ENCODE measurements around the gene CAPN3.

CAPN3 gene

DNA sequence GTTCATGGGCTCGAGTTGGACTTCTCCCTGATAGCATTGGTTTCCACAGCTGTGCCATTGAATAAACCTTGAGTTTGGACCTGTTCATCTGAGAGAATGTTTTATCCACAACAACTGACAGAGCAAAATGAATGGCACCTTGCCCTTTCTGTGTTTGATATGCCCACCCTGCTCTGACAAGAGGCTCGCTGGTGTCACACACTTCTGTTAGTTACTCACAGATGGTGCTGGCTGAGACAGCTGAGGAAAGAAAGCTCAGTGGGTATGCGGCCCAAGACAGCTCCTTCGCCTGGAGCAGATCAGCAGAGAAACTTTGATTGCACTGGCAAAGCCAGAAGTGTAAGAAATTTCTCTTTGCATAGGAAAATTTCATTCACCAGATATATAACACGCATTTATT lies 2.5 kb upstream of the CAPN3 start:
- DNase-seq (ENCODE audit: low spot score): no peak

DNA sequence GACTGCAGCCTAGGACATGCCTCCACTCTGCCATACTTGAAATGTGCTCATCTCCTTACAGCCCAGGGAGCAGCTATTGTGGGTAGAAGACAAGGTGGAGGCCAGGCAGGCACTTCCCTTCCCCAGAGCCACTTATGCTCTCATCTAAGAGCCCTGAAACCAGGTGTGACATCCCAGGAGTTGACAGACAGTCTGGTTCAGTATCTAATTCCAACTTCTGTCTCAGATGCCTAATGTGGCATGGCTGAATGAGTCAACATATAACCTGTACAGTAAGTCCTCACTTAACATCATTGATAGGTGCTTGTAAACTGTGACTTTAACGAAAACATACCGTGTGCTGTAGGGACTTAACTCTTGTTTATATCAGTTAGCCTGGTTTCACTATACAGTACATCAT lies 1.2 kb upstream of the CAPN3 start:
- no peak for DNase-seq (ENCODE audit: low spot score)

DNA sequence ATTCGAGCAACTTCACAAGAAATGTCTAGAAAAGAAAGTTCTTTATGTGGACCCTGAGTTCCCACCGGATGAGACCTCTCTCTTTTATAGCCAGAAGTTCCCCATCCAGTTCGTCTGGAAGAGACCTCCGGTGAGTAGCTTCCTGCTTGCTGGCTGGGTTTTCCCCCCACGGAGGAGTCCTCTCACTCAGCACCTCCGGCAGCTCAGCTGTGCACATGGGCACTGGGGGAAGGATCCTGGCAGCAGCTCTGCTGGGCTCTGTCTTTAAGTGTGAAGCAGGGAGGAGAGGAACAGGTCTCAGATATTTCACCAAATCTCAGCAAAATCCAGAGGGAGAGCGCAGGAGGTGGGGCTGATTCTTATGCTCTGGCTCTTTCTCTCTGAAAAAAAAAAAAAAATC lies 684 bp downstream of the CAPN3 start:
- DNase-seq (ENCODE audit: low spot score): no peak

DNA sequence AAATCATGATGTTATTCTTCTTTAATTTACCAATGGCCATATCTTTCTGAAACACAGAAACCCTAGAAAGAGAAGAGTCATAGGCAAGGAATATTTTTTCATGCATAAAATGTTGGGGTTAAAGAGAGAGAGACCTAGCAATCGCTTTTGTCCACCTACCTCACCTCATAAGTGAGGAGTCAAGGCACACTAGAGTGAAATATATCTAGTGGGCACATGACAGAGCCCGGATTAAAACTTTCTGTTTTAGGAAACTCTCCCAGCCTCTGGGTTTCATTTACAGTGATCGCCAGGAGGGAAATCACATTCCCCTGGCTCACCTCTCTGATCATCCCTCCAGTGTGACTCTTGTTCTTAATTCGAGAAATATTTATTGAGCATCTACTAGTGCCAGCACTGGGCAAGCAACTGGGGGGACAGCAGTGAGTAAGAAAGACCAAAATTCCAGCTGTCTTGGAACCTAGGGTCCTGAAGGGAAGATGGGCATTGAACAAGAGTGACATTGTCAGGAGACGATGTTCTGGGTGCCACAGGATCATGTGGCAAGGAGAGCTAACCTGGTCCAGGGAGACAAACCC lies 1.3 kb downstream of the CAPN3 start:
- DNase-seq (ENCODE audit: low spot score): no peak

DNA sequence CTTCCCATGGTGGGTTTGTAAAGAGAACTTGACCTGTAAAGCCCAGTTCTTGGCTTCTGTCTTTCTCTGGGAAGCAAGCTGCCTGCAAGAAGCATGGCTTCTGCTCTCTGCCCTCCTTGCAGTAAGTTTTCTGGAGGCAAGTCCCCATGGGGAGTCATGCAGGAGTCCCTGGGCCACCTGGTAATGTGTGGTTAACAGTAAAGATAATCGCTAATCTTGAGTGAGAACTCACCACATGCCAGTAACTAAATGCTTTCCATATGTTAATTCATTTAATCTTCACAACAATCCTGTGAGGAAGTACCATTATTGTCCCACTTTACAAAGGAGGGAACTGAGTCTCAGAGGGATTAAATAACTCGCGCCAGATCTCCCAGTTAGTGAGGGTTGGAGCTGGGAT lies 4.2 kb downstream of the CAPN3 start:
- DNase-seq (ENCODE audit: low spot score): no peak

DNA sequence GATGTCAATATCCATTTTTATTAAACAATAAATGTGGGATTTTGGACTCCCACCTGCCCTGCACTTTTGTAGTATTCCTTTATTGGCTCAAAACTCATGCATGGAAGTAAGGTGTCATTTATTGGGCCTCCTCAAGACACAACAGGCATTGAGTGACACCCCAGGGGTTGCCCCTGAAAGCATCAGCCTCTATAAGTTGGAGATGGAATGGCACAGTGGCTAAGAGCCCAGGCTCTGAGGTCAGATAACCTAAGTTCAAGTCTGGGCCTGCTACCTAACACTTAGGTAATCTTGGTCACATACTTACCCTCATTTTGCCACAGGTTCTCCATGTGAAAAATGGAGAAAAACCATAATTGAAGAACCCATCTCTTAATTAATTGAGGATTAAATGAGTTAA lies 4.6 kb downstream of the CAPN3 start:
- DNase-seq (ENCODE audit: low spot score): no peak

DNA sequence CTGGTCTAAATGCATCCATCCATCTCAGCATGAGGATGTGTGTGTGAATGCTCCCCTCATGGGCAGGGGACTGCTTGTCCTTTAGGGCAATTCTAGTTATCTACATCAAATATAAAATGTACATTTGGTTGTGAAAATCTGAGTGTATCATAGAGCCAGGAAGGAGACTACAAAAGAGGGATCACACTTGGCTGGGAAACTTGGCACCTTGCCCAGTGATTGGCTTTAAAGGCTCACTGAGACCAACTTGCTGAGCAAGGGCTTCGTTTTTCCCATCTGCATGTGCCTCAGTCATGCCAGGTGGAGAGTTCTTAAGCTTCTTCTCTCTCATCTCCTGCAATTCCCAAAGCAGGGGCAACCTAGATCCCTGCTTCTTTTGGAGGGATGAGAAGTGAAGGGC lies 5.2 kb downstream of the CAPN3 start:
- no peak for DNase-seq (ENCODE audit: low spot score)

DNA sequence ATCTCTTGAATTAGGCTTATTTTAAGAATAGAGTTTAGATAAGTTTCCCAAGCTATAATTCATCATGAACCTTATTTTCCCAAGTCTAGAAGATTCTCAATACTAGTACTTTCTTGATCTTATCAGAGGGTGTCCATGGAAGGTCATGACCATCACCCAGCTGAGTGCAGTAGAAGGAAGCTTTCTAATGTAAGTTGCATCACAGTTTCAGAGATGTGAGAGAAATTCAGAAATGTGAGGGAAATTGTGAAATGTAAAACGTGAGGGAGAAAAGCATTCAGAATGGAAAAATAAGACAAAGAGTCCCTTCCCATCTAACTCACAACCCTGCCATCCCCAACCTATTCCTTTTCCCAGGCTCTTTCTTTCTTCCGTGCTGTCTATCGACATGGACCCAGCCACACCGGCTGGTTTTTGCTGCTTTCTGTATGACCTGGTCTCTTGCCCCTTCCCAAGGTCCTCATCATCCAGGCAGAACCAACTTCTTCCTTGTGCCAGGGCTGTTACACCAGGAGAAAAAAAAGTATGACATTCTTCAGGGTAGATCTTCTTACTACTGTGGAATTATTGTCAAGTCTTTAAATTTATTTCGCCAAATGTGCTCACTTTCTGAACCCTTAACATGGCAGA lies 6.7 kb downstream of the CAPN3 start:
- no peak for DNase-seq (ENCODE audit: low spot score)

DNA sequence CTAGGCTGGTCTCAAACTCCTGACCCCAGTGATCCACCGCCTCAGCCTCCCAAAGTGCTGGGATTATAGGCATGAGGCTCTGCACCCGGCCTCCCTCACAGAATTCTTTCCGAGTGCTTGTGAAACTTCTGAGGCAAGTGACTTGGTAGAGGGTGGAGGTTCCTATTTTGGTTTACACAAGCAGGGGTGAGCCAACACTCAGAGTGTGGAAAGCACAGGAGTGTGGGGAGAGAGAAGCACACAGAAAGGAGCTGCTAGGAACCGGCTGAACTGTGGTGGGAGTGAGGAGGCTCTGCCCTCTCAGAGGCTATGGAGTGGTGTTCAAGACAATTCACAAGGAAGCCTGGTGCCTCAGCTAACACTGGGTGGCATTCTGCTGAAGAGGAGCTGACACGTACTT lies 7.7 kb downstream of the CAPN3 start:
- DNase-seq (ENCODE audit: low spot score): no peak

DNA sequence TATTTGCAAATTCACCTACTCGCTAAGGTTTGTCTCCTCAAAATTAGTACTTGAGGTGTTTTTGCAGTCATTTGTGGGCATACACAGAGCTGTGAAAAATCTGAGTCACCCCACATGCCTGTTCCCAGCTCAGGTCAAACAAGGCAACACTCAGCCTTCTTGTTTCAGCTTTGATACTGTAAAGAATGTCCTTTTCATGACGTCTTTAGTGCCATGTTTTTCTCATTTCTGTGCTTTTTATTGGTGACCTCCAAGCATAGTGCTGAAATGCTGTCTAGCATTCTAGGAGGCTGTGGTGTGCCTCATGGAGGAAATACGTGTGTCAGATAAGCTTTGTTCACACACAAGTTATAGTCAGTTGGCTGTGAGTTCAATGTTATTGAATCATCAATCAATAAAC lies 8.8 kb downstream of the CAPN3 start:
- no peak for DNase-seq (ENCODE audit: low spot score)

DNA sequence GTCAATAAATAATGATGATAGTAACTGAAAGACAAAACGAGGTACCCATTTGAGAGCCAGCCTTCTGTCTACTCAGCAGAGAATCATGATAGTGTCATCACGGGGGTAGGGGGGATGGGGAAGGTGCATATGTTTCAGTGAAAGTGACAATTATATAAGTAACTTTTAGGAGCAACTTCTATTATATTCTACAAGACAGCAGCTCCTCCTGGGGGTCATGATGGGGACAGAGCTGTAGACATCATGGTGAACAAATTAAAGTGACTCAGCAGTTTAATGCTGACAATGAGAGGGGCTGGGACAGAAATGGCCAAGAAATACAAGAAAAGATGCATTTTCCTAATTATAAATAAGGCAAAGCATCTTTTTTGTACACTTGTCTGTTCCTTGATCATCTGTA lies 11.8 kb downstream of the CAPN3 start:
- no peak for DNase-seq (ENCODE audit: low spot score)

DNA sequence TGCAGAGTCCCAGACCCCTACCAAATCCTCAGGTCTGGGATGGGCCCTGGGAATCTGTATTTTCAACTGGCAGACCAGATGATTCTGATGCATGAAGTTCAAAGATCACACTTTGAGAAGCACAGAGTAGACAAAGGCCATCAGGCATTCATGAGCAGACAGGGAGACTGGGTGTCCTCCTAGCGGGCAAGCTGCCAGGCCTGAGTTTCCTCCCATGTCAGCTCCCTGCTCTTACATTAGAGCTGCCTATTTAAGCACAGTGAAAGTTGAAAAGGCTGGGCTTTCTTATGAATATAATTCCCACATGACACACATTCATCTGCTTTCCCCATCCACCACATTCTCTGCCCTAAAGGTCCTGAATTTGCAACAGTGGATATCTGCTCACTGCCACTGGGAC lies 14.0 kb downstream of the CAPN3 start:
- DNase-seq (ENCODE audit: low spot score): no peak

DNA sequence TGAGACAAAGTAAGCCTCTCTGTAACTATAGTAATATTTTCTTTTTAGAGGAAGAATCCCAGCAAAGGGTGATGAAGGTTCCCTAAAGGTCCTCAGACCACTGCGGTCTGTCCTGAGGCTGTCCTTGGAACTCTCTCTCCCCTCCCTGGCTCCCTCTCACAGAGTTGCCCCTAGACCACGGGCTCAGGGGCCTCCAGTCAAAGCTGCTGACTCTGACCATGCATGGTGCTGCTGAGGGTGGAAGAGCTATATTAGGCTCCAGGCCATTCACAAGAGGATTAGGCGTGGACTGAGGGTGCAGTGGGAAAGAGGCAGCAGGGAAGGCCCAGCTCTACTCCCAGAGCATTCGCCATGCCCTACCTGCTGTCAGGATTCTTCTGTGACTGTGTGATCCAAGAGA lies 14.6 kb downstream of the CAPN3 start:
- no peak for DNase-seq (ENCODE audit: low spot score)

DNA sequence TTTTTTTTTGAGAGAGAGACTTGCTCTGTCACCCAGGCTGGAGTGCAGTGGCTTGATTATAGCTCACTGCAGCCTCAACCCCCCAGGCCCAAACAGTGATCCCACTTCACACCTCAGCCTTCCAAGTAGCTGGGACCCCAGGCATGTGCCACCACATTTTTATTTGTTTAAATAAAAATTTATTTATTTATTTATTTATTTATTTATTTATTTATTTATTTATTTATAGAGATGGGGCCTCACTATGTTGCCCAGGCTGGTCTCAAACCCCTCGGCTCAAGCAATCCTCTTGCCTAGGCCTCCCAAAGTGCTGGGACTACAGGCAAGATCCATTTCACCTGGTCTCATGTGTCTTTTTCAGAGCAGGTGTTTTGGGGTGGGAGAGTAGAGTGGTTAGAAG lies 15.5 kb downstream of the CAPN3 start:
- DNase-seq (ENCODE audit: low spot score): no peak

DNA sequence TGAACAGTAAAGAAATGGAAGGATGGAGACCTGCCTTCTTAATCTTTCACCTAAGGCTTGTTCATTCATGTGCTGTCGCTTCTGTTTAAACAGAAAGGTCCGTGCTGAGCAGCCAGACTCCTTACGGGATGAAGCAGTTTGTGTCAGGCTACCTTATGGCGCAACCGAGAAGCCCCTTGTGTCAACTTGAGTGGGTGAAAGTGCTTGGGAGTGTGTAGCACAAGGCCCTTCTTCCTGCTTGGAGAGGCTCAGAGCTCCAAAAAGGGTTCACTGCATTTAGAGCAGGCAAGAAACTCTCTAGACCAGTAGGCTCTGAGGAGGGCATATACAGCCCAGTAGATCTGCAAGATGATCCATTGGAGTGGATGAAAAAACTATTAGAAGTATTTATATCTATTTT lies 16.0 kb downstream of the CAPN3 start:
- no peak for DNase-seq (ENCODE audit: low spot score)

DNA sequence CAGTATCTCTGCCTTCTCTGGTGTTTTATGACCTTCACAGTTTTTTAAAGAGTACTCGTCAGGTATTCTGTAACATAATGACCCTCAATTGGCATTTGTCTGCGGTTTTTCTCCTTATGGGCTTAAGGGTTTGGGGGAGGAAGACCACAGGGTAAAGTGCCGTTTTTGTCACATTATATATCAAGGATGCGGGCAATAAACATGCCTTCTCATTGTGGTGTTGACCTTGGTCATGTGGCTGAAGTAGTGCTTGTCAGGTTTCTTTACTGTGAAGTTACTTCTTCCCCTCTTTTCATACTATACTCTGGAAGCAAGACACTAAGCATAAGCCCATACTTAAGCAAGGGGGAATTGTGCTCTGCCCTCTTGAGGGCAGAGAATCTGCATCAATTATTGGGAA lies 16.6 kb downstream of the CAPN3 start:
- DNase-seq (ENCODE audit: low spot score): no peak

DNA sequence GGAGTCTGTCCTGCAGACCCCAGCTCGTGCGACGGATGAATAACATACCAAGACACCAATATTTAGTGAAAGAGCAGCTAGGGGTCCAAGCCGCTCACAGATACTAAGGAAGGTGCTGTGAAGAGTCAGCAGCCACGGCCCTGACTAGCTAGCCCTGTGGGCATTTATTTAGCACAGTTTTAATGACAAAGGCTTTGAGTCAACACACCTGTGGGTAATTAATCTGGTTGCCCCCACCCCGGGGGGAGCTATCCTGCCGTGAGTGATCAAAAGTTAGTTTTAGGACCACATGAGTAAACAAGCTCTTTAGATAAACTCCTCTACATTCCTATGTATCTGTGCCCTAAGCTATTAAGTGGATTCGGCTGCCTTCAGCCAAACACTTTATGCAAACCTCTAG lies 18.7 kb downstream of the CAPN3 start:
- no peak for DNase-seq (ENCODE audit: low spot score)

DNA sequence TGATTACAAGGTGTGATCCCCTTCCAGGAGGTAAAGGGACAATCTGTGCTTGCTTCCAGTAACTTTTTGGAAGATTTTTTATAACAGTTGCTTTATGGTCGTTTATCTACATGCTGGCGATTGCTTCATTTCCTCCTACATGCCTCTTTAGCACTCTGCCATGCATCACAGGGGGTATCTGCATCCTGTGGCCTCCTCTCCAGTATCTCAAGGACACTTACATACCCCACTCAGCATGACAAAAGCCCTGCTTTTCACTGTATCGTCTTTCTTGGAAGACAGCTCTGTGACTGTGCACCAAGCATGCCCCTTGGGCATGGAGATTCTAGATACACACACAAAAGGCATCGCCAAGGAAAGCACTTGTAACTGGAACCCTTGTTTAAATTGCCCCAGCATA lies 25.3 kb downstream of the CAPN3 start:
- no peak for DNase-seq (ENCODE audit: low spot score)

DNA sequence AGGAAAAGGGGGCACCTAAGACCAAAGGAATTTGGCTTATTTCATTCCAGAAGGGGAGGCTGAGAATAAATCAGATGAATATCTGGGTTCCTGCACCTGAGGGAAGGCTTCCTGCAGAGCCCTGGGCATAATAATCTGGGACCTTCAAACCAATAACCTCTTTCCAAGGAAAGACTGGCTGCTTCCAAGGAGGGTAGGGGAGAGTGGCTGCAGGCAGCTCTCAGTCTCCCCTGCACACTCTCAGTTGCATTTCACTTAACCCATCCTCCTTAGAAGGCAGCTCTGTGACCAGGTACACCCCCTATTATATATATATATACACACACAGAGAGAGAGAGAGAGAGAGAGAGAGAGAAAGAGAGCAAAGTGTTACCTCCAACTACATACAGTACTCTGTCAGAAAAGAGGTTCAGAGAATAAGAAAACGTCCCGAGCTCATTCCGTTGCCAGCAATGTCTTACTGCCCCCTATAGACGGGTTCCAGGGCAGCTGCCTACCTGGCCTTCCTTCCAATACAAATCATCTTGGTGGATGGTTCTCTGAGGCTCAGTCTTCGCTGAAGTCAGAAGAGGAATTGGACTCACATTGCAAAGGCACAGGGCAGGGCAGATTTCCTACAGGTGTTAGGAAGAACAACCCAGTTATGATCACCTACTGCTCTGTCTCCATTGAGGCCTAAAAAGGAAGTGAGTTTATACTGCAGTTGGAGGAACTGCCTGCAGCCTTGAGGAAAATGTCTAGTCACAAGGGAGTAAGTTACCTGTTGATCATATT lies 26.1 kb downstream of the CAPN3 start:
- peak; percentile 34 for DNase-seq (ENCODE audit: low spot score)

DNA sequence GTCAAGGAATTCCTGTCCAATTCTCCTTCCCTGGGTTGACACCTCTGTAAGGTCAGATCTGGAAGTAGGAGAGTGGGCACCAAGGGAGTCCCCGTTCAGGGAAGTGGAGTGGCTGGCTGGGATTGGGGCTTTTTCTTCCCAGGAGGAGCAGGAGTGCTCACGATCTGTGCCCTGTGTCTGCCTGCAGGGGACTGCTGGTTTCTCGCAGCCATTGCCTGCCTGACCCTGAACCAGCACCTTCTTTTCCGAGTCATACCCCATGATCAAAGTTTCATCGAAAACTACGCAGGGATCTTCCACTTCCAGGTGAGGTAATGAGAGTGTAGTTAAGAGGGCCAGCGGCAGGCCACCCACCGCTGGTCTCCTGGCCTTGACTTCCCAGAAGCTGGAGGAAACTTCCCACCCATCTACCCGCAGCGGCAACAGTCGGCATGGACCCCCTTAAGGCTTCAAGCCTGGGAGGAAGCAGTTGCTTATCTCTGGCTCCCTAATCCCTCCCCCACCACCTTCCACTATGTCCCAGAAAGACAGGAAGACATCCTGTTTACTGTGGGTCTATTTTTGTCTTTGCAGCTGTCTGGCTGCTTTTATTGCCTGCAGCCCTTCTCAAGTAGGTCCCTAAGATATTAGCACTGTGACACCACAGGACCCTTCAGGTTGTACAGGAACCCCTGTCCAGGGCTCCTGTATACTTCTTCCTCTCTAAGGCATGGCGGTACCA lies 26.8 kb downstream of the CAPN3 start:
- no peak for DNase-seq (ENCODE audit: low spot score)

DNA sequence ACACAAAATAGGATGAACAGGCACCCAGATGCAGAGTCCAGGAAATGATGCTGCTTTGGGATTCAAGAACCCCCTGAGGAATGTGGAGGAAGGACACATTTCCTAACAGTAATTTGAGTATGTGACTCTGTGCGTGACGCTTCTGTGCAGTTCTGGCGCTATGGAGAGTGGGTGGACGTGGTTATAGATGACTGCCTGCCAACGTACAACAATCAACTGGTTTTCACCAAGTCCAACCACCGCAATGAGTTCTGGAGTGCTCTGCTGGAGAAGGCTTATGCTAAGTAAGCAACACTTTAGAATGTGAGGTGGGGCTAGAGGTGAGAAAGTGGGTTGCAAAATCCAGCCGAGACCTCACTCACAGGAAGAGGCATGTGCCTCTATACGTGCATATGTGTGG lies 28.3 kb downstream of the CAPN3 start:
- no peak for DNase-seq (ENCODE audit: low spot score)

DNA sequence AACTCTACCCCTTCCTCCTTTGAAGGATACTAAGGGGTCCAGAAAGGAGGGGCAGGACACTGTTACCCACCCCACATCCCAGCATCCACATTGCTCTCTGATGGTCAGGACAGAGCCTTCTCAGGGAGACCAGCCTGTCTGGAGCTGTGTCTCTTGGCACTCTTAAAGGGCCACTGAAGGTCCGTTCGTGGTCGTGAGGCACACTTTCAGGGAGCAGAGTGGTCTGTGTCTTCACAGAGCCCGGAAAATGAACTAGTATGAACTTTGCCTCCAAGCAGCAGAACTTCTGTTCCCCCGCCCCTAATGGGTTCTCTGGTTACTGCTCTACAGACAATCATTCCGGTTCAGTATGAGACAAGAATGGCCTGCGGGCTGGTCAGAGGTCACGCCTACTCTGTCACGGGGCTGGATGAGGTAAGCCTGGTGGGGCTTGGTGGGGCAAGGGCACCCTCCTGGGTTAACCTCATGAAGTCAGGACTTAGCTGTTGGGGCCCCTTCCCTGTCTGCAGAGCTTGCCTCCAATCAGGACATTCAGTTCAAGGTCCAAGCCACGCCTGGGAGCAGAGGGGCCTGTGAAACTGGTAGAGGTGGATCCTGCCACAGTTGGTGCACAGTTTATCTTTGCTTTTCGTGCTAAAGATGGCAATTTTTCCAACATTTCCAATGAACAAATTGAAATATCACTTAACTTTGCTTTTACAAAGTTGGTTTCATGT lies 33.2 kb downstream of the CAPN3 start:
- DNase-seq (ENCODE audit: low spot score): no peak

All from SK-N-DZ (cell line).